Esophagus muscularis mucosa (tissue), 4 donors: Measurements from ENCODE around the gene SLC35F3.

Source experiments
- CTCF ChIP-seq, 3 experiments: fragments of 200-600 bp in 2 of 3; fragments of 450-650 bp in 1 of 3; sonication (generic) in 2 of 3; IDR thresholded peaks; one replicate each; pipeline ENCODE4 v1.5.1; 2017 to 2019; ENCODE audit warnings: antibody characterized with exemption in 3 of 3, mild to moderate bottlenecking in 2 of 3, moderate library complexity in 1 of 3
- EP300 ChIP-seq: sonication (generic); formaldehyde crosslinking; IDR thresholded peaks from one replicate; pipeline ENCODE4 v1.6.1; 2017; ENCODE audit warnings: antibody characterized with exemption
- POLR2A ChIP-seq: fragments of 450-650 bp; IDR thresholded peaks from one replicate; pipeline ENCODE4 v1.6.1; 2017; ENCODE audit warnings: antibody characterized with exemption, moderate library complexity, mild to moderate bottlenecking, low read depth
- POLR2AphosphoS5 ChIP-seq, 2 donors: sonication (generic); formaldehyde crosslinking; IDR thresholded peaks; one replicate each; pipeline ENCODE4 v1.6.1; 2017; ENCODE audit warnings: antibody characterized with exemption in 2 of 2

GRCh38 chr1:233990486-233990885, 86.0 kb downstream of the SLC35F3 start:
- no peak for TF ChIP-seq CTCF (IDR thresholded peaks at IDR 0.05)
- TF ChIP-seq POLR2AphosphoS5 (IDR thresholded peaks at IDR 0.05), result no peak
- TF ChIP-seq POLR2A, result no peak
- no peak for TF ChIP-seq EP300
